LNCaP clone FGC (cell line): Measurements from ENCODE around the gene BRI3BP.
A peak's percentile ranks its signal among the peaks of the same experiment; 100 is the strongest.
"Not testable (repeated sequence)": the region's sequence is repeated elsewhere in the genome, so short reads cannot be mapped to it uniquely, and the experiment has no call there.

Experiments used
- DNase-seq: peaks from one replicate; pipeline ENCODE4 v3.0.0-alpha.2; 2011; ENCODE audit warnings: low read depth
- H3K4me3 ChIP-seq: 2 replicates; pipeline ENCODE4 v1.5.1; 2011; ENCODE audit warnings: mild to moderate bottlenecking, low read depth, low read length, control low read depth
- TF ChIP-seq, protein P1 (sequence below): IDR thresholded peaks from 2 replicates; pipeline ENCODE4 v1.5.1; 2012; ENCODE audit warnings: mild to moderate bottlenecking; ENCODE audit not compliant: control insufficient read depth, insufficient read depth; ENCODE audit errors: extremely low read depth

BRI3BP gene

GRCh38 chr12:125029761-125030358 is 36.4 kb downstream of the BRI3BP start:
- TF ChIP-seq, protein P1, sequence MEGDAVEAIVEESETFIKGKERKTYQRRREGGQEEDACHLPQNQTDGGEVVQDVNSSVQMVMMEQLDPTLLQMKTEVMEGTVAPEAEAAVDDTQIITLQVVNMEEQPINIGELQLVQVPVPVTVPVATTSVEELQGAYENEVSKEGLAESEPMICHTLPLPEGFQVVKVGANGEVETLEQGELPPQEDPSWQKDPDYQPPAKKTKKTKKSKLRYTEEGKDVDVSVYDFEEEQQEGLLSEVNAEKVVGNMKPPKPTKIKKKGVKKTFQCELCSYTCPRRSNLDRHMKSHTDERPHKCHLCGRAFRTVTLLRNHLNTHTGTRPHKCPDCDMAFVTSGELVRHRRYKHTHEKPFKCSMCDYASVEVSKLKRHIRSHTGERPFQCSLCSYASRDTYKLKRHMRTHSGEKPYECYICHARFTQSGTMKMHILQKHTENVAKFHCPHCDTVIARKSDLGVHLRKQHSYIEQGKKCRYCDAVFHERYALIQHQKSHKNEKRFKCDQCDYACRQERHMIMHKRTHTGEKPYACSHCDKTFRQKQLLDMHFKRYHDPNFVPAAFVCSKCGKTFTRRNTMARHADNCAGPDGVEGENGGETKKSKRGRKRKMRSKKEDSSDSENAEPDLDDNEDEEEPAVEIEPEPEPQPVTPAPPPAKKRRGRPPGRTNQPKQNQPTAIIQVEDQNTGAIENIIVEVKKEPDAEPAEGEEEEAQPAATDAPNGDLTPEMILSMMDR, result no peak
- DNase-seq, result no peak
- no peak overlapping the region for H3K4me3 ChIP-seq

DNA sequence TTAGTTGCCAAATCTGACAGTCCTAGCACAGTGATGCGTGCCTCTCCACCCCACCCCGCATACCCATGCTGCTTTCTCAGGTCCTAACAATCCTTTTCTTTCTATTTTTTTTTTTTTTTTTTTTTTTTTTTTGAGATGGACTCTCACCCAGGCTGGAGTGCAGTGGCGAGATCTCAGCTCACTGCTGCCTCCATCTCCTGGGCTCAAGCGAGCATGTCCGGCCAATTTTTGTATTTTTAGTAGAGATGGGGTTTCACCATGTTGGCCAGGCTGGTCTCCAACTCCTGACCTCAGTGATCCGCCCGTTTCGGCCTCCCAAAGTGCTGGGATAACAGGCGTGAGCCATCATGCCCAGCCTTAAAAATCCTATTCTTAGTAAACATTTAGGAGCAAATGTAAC is 38.0 kb downstream of the BRI3BP start:
- DNase-seq, H3K4me3 ChIP-seq: not testable (repeated sequence)

DNA sequence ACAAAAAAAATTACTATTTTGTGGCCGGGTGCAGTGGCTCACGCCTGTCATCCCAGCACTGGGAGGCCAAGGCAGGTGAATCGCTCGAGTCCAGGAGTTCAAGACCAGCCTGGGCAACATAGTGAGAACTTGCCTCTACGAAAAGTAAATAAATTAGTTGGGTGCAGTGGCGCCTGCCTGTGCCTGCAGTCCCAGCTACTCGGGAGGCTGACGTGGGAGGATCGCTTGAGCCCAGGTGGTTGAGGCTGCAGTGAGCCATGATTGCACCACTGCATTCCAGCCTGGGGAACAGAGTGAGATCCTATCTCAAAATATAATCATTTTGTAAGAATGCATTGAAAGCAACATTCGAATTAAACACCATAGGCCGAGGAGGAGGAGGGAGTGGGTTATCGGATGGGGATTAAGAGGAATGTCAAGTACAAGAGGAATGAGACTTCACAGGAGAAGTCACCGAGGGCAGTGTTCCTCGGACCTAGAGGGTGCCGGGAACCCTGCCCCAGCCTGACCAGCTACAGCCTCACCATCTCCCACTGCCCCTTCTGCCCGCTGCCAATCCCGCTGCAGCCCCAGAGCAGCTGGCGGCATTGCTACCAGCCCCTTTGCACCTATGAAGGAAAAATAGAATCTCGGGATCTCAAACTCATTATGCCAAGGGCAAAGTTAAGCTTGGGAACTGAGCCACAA is 39.2 kb downstream of the BRI3BP start:
- no peak overlapping the region for H3K4me3 ChIP-seq
- TF ChIP-seq, protein P1, result no peak
- DNase-seq, result peak; percentile 11

DNA sequence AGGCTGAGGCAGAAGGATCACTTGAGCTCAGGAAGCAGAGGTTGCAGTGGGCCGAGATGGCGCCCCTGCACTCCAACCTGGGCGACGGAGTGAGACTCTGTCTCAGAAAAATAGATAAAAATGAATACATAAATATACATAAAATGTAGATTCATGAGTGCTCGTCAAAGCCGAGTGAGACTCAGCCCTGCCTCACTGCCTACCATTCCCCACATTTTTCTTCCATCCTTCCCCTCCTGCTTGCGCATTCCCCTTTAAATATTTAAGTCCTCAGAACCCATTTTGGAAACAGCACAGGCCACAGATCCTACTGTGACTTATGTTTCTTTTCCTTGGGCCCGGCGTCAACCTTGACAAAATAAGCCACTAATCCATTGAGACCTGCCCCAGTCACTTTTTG is 39.8 kb downstream of the BRI3BP start:
- no peak for DNase-seq
- H3K4me3 ChIP-seq, result no peak overlapping the region
- TF ChIP-seq, protein P1, result no peak

DNA sequence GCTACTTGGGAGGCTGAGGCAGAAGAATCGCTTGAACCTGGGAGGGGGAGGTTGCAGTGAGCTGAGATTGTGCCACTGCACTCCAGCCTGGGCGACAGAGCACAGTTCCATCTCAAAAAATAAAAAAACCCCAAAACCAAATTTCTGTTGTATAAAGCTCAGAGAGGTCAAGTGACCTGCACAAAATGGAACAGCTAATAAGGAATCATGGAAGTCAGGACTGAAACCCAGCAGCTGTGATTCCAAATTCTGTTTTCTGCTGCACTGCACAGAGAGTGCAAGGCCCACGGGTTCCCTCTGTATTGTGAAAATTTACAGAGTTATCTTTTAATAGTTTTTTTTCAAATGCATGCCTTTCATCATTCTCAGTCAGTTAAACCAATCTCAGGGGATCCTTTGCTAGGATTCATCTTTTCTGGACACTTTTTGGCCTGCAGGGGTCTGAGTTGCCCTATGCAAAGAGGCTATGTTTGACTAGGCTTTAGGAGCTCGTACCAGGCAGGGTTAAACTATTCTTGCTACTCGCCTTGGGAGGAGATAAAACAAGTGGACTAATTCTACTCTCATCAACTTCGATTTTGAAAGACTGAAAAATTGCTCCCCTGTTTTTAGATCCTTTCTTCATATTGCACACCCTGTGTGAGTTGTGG is 45.7 kb downstream of the BRI3BP start:
- TF ChIP-seq, protein P1, result no peak
- no peak overlapping the region for H3K4me3 ChIP-seq
- no peak for DNase-seq

- TF ChIP-seq, protein P1, result no peak
- no peak overlapping the region for H3K4me3 ChIP-seq
- DNase-seq, result no peak
Measured at GRCh38 chr12:125049093-125049458, 55.6 kb downstream of the BRI3BP start.

GRCh38 chr12:125050446-125050845 is 57.0 kb downstream of the BRI3BP start:
- no peak overlapping the region for H3K4me3 ChIP-seq
- no peak for DNase-seq
- TF ChIP-seq, protein P1, result no peak
